GM18526 (cell line): ENCODE measurements around the gene CHERP.

Experiments
- POLR2A ChIP-seq: IDR thresholded peaks from 3 replicates; pipeline ENCODE4 v1.6.1; 2011; ENCODE audit not compliant: insufficient read length; ENCODE audit errors: extremely low read depth

CHERP gene, protein sequence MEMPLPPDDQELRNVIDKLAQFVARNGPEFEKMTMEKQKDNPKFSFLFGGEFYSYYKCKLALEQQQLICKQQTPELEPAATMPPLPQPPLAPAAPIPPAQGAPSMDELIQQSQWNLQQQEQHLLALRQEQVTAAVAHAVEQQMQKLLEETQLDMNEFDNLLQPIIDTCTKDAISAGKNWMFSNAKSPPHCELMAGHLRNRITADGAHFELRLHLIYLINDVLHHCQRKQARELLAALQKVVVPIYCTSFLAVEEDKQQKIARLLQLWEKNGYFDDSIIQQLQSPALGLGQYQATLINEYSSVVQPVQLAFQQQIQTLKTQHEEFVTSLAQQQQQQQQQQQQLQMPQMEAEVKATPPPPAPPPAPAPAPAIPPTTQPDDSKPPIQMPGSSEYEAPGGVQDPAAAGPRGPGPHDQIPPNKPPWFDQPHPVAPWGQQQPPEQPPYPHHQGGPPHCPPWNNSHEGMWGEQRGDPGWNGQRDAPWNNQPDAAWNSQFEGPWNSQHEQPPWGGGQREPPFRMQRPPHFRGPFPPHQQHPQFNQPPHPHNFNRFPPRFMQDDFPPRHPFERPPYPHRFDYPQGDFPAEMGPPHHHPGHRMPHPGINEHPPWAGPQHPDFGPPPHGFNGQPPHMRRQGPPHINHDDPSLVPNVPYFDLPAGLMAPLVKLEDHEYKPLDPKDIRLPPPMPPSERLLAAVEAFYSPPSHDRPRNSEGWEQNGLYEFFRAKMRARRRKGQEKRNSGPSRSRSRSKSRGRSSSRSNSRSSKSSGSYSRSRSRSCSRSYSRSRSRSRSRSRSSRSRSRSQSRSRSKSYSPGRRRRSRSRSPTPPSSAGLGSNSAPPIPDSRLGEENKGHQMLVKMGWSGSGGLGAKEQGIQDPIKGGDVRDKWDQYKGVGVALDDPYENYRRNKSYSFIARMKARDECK

GRCh38 chr19:16542045-16542909, at the start of gene CHERP:
CHERP (minus strand) TSS chr19:16542437; CDS start chr19:16542378, 59 bp downstream.
- TF ChIP-seq POLR2A = peak; percentile 89

GRCh38 chr19:16590876-16591802, 48.9 kb upstream of the CHERP start:
- no peak for TF ChIP-seq POLR2A

DNA sequence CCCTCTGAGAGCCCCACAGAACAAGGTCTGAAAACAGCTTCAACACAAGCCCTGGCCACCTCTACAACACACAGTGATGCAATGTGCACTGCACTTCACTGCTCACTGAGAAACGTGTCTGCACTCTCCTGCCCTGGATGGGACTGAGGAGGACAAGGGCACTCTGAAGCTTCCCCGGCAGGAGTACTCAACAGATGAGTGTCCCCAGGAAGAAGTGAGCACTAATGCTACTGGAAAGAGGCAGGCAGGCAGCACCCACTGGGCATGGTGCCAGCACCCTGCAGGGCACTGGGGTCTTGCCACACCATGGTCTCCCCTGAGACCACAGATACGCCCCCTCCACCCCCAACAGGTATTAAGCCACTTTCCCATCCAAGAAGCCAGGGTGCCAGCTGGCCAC, 47.7 kb upstream of the CHERP start:
- no peak for TF ChIP-seq POLR2A

DNA sequence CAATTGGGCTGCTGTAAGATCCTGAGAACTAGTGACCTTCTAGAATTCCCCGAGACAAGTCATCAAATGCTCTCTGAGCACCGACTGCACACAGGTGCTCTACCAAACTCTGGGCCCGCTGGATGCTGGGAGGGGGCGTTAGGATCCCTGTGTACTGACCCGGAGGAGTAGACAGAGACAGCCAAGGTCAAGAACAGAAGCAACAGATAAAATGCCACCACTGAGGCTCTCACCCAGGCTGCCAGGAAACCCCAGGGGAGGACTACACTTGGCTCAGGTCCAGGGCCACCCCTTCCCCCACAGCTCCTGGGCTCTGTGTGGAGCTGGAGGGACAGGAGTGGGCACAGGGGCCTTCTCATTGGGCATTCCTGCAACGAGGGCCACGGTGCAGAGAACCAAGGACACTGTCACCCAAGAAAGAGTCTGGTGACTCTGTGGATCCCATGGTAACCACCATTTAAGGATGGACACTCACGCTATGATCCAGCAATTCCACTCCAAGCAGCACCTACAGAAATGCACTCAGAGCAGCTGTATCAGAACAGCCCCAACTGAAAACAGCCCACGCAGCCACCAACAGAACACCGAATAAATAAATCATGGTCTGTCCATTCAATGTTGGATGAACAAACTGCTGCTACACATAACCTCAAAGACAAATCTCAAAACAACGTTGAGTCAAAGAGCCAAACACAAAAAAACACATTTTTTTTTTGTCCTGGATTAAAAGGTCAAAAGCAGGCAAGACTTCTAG, 46.8 kb upstream of the CHERP start:
- no peak for TF ChIP-seq POLR2A

DNA sequence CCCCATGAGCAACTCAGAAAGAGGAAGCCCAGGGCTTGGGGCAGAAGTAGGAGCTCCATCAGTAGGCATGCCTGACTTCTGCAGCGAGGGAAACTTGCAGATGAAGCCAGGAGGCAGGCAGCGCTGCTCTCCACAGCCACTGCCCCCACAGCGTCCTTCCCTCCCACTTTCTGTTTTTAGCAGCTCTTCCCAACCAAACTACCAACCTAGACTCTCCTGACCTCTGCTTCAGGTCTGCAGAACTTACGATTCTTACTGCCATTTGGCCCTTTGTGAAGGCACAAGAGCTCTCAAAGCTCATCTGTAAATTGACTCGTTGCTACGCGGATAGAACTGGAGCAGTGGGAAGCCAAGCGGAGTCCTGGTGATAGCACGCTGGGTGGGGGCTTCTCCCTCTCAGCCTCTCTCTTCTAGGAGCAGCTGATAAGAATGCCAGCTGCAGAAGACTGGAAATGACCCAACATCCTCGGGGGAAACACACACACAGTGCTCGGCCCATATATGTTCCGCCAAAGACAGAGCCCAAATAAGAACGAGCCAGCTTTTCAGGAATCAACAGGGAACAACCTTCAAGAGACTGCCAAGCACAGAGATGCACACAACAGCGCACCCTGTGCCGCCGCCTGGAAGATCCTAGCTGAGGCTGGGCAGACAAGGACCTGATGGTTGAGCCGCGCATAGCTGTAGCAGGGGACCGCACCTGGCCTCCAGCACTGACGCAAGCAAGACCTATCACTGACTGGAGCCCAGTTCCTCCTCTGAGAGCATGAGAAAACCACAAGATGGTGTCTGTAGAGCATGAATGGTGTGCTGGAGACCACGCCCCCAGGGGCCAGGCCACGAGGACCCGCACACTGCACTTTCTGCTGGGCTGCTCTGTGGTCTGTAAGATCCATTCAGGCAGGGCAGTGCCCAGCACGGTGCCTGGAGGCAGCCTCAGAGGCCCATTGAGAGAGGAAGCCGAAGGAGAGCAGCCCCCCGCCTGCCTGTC, 45.9 kb upstream of the CHERP start:
- TF ChIP-seq POLR2A = peak; percentile 69

DNA sequence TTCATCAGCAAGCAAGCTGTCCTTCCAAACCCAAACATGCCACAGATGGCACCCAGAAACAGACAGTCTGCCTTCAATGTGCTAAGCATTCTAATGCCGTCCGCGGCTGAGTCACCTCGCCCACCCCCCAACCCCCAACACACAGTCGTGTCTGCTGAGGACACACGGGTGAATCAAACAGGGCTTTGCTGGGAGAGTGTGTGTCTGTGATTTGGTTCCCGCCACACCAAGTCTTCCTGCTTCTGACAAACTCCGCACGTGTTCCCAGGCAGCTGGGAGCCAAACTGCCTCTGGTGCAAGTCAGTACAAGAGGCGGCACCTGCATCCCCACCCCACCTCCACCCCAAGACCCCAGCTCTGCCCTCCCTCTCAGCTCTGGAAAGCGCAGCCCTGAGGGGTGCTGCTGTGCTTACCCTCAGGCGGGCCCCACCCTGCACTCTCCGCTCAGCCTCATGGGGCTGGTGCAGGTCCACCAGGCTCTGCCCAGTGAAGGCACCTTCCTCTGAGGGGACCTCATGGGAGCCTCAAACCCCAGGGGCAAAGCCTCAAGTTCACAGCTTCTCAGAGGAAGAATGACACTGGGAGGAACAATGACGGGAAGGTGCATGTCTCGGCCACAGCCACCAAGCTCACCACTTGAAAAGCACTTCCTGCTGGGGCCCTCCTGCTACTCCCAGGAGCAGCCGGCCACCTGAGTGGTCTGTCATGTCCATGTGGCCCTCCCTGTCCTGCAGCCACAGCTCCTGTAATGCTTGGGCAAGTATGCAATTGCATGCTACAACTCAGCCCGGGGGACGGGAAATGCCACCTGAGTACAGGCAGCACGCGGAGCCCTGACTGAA, 45.0 kb upstream of the CHERP start:
- peak; percentile 43 for TF ChIP-seq POLR2A

- no peak for TF ChIP-seq POLR2A
Measured at GRCh38 chr19:16586477-16586871, 44.2 kb upstream of the CHERP start.

- TF ChIP-seq POLR2A = no peak
Measured at GRCh38 chr19:16585808-16586476, 43.7 kb upstream of the CHERP start.

DNA sequence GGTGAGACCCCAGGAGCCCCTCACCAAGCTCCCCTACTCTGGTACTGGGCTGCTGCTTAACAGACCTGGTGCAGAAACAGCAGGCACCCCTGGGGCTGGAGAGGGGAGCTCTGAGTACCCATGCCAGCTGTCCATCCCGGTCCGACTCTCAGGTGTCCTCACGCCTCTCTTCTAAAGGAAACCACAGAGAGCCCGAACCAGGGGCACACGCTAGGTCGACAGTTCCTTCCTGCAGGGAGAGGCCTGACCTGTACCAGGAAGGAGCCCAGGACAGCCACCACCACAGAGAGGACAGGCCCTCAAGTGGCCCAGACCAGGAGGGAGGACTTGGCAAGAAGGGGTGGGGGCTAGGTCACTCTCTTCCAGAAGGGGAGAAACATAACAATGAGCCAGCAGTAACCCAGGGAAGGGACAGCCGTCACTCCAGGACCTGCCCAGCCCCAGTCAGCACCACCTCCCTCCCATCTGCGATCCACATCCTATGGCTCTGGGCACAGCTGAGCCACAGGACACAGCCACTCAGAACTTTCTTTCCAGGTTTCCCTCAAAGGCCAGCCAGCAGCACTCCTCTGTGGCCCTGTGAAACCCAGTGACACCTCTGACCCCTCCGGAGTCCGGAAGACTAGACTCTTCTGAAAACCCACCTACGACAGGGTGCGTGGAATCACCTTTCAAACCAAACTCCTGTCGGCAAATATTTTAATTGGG, 43.0 kb upstream of the CHERP start:
- TF ChIP-seq POLR2A = no peak
